Neutrophil (primary cell): ENCODE results near the gene SKA3.
"Not testable (repeated sequence)": the region's sequence is repeated elsewhere in the genome, so short reads cannot be mapped to it uniquely, and the experiment has no call there.

ENCODE experiments used
- H3K27ac ChIP-seq: fragments of 200-600 bp; sonication (generic); 2 replicates; pipeline ENCODE4 v1.5.1; 2016; ENCODE audit warnings: mild to moderate bottlenecking, moderate library complexity
- H3K27me3 ChIP-seq: fragments of 200-600 bp; sonication (generic); 2 replicates; pipeline ENCODE4 v1.6.0; 2016; ENCODE audit warnings: mild to moderate bottlenecking
- H3K36me3 ChIP-seq: fragments of 200-600 bp; sonication (generic); 2 replicates; pipeline ENCODE4 v1.5.1; 2017
- H3K4me1 ChIP-seq, 2 experiments: fragments of 200-600 bp in 1 of 2; sonication (generic) in 1 of 2; 1 replicate in 1 of 2; 2 replicates in 1 of 2; pipeline versions ENCODE4 v1.5.1 to v1.6.1; 2013 to 2016; ENCODE audit warnings: low read depth in 1 of 2, low read length in 1 of 2, mild to moderate bottlenecking in 1 of 2, moderate library complexity in 1 of 2; ENCODE audit not compliant: control insufficient read depth in 1 of 2, insufficient read depth in 1 of 2
- H3K4me3 ChIP-seq, 2 experiments: fragments of 200-600 bp in 1 of 2; sonication (generic) in 1 of 2; 1 replicate in 1 of 2; 2 replicates in 1 of 2; pipeline ENCODE4 v1.5.1; 2013 to 2016; ENCODE audit warnings: low read depth in 1 of 2, low read length in 1 of 2, mild to moderate bottlenecking in 1 of 2, moderate library complexity in 1 of 2
- H3K9me3 ChIP-seq: fragments of 200-600 bp; sonication (generic); 2 replicates; pipeline ENCODE4 v1.5.1; 2016
- CTCF ChIP-seq: fragments of 200-600 bp; sonication (generic); IDR thresholded peaks from 2 replicates; pipeline ENCODE4 v1.5.1; 2016; ENCODE audit warnings: antibody characterized with exemption

SKA3 gene

DNA sequence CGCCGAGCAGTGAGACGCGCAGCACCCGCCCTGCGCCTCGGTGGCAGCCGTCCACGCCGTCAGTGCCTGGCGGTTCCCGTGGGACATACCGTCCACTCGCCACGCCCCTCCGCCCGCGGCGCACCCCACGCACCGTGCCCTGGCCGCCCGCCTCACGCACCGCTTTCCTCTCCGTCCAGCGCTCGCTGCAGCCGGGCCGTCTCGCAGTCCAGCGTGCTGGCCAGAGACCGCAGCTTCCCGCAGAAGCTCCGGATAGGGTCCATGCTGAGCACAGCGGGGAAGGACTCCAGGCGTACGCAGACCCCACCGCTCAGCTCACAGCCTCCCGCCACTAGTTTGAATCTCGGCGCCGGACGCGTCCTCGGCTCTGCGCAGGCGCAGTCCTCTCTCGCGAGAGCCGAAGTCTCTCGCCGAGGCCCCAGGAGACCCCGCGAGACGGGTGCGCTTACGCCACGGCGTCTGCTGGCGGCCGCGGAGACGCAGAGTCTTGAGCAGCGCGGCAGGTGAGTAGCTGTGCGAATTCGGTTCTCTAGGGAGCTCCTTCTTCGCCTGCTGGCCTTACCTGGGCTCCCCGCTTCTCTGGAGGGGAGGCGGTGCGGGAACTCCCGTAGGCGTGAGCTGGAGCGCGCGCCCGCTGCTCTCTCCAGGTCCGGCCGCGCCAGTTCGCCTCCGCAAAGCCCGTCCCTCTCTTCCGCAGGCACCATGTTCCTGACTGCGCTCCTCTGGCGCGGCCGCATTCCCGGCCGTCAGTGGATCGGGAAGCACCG lies at the start of gene SKA3, which contains the start of gene MRPL57:
SKA3 (minus strand) TSS at position 338 of the 767 bp plus-strand sequence; CDS start at position 263, 75 bp downstream.
MRPL57 (plus strand) TSS at position 444 of the 767 bp plus-strand sequence; CDS start at position 703, 259 bp downstream.
- peaks cover 16 to 20% of the 10 kb centered on the region in 2 experiments for H3K4me1 ChIP-seq
- peak within 1 kb of the TSS; percentile 82 for H3K27ac ChIP-seq
- H3K9me3 ChIP-seq, result no peaks in the 10 kb centered on the region
- peak; percentile 59 for TF ChIP-seq CTCF
- H3K36me3 ChIP-seq, result no peaks in the 10 kb centered on the region
- H3K4me3 ChIP-seq, result peak within 1 kb of the TSS; percentile 81 to 83
- no peaks in the 10 kb centered on the region for H3K27me3 ChIP-seq

- Histone ChIP-seq H3K4me1 (no peaks in the 10 kb centered on the region), H3K27ac (no peak overlapping the region), H3K27me3 (no peaks in the 10 kb centered on the region), H3K9me3 (no peaks in the 10 kb centered on the region), H3K36me3 (no peaks in the 10 kb centered on the region), H3K4me3 (no peak overlapping the region)
- no peak for TF ChIP-seq CTCF
Observed at GRCh38 chr13:21225082-21225481, 48.7 kb upstream of the SKA3 start.

GRCh38 chr13:21221268-21221667 lies 44.9 kb upstream of the SKA3 start:
- Histone ChIP-seq H3K36me3 (no peaks in the 10 kb centered on the region), H3K4me3 (no peak overlapping the region), H3K27me3 (no peaks in the 10 kb centered on the region), H3K27ac (no peak overlapping the region), H3K9me3 (no peaks in the 10 kb centered on the region), H3K4me1 (peaks cover 8 to 11% of the 10 kb centered on the region in 2 experiments)
- no peak for TF ChIP-seq CTCF

DNA sequence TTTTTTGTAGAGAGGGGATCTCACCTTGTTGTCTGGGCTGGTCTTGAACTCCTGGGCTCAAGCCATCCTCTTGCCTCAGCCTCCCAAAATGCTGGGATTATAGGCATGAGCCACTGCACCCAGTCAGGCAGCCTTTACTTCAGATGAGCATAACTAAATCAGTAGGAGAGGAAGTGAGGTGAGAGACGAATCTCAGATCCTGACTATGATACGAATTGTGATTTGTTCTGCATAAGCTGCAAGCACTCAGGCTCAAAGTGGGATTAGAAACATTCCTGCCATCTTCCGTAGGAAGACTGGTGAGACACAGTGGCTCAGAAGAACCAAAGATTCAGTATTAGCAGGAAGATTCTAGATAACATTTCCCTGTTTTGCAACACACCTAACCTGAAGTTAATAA lies 43.4 kb upstream of the SKA3 start:
- peaks cover 8 to 11% of the 10 kb centered on the region in 2 experiments for H3K4me1 ChIP-seq
- H3K27me3 ChIP-seq, H3K27ac ChIP-seq, H3K36me3 ChIP-seq, H3K4me3 ChIP-seq, H3K9me3 ChIP-seq: not testable (repeated sequence)

DNA sequence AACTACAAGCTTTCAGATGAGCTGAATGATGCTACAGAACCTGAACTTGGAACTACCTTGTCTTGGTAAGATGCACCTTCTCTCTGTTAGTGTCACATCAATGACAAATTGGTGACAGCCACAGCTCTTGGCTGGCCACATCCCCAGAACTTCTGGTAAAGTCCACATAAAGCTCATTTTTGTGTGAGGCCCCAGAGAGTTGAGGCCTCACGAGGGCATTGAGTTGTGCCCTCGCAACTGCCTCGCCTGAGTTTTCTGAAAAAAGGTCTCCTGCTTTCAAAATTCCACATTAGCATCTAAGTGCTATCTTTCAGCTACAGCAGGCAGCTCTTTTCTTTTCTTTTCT lies 42.7 kb upstream of the SKA3 start:
- Histone ChIP-seq H3K36me3 (no peaks in the 10 kb centered on the region), H3K4me3 (no peak overlapping the region), H3K4me1 (peaks cover 8 to 11% of the 10 kb centered on the region in 2 experiments), H3K27me3 (no peaks in the 10 kb centered on the region), H3K9me3 (no peaks in the 10 kb centered on the region), H3K27ac (no peak overlapping the region)
- no peak for TF ChIP-seq CTCF

- no peak overlapping the region for H3K4me3 ChIP-seq
Observed at GRCh38 chr13:21218351-21219035, 42.1 kb upstream of the SKA3 start.

More at GRCh38 chr13:21218351-21219035, 42.1 kb upstream of the SKA3 start:
- TF ChIP-seq CTCF, result no peak
- H3K27ac ChIP-seq, result no peak overlapping the region
- H3K4me1 ChIP-seq, result peaks cover 8 to 11% of the 10 kb centered on the region in 2 experiments
- no peaks in the 10 kb centered on the region for H3K27me3 ChIP-seq
- H3K36me3 ChIP-seq, result no peaks in the 10 kb centered on the region
- no peaks in the 10 kb centered on the region for H3K9me3 ChIP-seq
